Measurements from ENCODE around the gene RCOR2.
"Not testable (repeated sequence)": the region's sequence is repeated elsewhere in the genome, so short reads cannot be mapped to it uniquely, and the experiment has no call there.

RCOR2 gene

GRCh38 chr11:63867511-63867910 is 49.5 kb downstream of the RCOR2 start:
- no peaks in the 10 kb centered on the region for H3K27me3 ChIP-seq (ENCODE audit: control insufficient read depth in 1 of 2, insufficient read depth in 1 of 2, low read length in 2 of 2)
- no peak overlapping the region for H3K4me2 ChIP-seq (ENCODE audit: low read length, poor library complexity, severe bottlenecking)
- no peak overlapping the region for H2BK15ac ChIP-seq (ENCODE audit: low read depth, poor library complexity, severe bottlenecking)
- H3K36me3 ChIP-seq (ENCODE audit: control insufficient read depth in 1 of 2, insufficient read depth in 2 of 2, low read depth in 1 of 2, low read length in 2 of 2) = peaks cover 10 to 18% of the 10 kb centered on the region in 2 experiments
- H2AK5ac ChIP-seq (ENCODE audit: low read length, severe bottlenecking) = no peak overlapping the region
- H3K14ac ChIP-seq (ENCODE audit: low read length in 2 of 2) = no peak overlapping the region
- no peak overlapping the region for H3K23ac ChIP-seq (ENCODE audit: low read length in 2 of 2)
- no peak overlapping the region for H3K4me3 ChIP-seq (ENCODE audit: insufficient read depth in 1 of 2, low read depth in 1 of 2, low read length in 2 of 2)
- H3K9ac ChIP-seq (ENCODE audit: low read length) = no peak overlapping the region
- WGBS = 98% methylated on average over 4 of the region's 4 CpGs
- no peaks in the 10 kb centered on the region for H3K9me3 ChIP-seq (ENCODE audit: control insufficient read depth, low read length)
- H2BK5ac ChIP-seq (ENCODE audit: low read depth, low read length, poor library complexity, severe bottlenecking) = no peak overlapping the region
- DNase-seq = no peak
- H4K8ac ChIP-seq (ENCODE audit: low read length) = no peak overlapping the region
- no peak overlapping the region for H2BK120ac ChIP-seq (ENCODE audit: low read depth, low read length)
- H2AFZ ChIP-seq (ENCODE audit: low read depth, low read length) = no peak overlapping the region
- peaks cover 27% of the 10 kb centered on the region for H3K79me1 ChIP-seq (replicated peaks; ENCODE audit: low read length, poor library complexity, severe bottlenecking)
- H3K4me1 ChIP-seq (ENCODE audit: control insufficient read depth, insufficient read depth, low read depth, low read length) = peaks cover 28% of the 10 kb centered on the region
- H3K18ac ChIP-seq (ENCODE audit: low read depth in 1 of 2, low read length in 2 of 2) = no peak overlapping the region
- H3K4ac ChIP-seq (ENCODE audit: low read depth in 1 of 2, low read length in 2 of 2) = no peak overlapping the region
- no peak overlapping the region for H3K27ac ChIP-seq (ENCODE audit: low read length, poor library complexity, severe bottlenecking)
- H2BK12ac ChIP-seq (ENCODE audit: low read length in 2 of 2) = no peak overlapping the region
- no peak overlapping the region for H4K91ac ChIP-seq (ENCODE audit: low read length)

- H4K91ac ChIP-seq (ENCODE audit: low read length) = no peak overlapping the region
- H2BK120ac ChIP-seq (ENCODE audit: low read depth, low read length) = no peak overlapping the region
- H2AFZ ChIP-seq (ENCODE audit: low read depth, low read length) = no peak overlapping the region
- no peak overlapping the region for H4K8ac ChIP-seq (ENCODE audit: low read length)
- H3K27ac ChIP-seq (ENCODE audit: low read length, poor library complexity, severe bottlenecking) = no peak overlapping the region
- H2AK5ac ChIP-seq (ENCODE audit: low read length, severe bottlenecking) = no peak overlapping the region
- H3K36me3 ChIP-seq (ENCODE audit: control insufficient read depth in 1 of 2, insufficient read depth in 2 of 2, low read depth in 1 of 2, low read length in 2 of 2) = peaks cover 16 to 22% of the 10 kb centered on the region in 2 experiments
- peaks cover 32% of the 10 kb centered on the region for H3K79me1 ChIP-seq (replicated peaks; ENCODE audit: low read length, poor library complexity, severe bottlenecking)
- H3K4ac ChIP-seq (ENCODE audit: low read depth in 1 of 2, low read length in 2 of 2) = no peak overlapping the region
- DNase-seq = peak; percentile 76
- H3K27me3 ChIP-seq (ENCODE audit: control insufficient read depth in 1 of 2, insufficient read depth in 1 of 2, low read length in 2 of 2) = no peaks in the 10 kb centered on the region
- no peak overlapping the region for H3K4me3 ChIP-seq (ENCODE audit: insufficient read depth in 1 of 2, low read depth in 1 of 2, low read length in 2 of 2)
- H3K4me2 ChIP-seq (ENCODE audit: low read length, poor library complexity, severe bottlenecking) = no peak overlapping the region
- H2BK15ac ChIP-seq (ENCODE audit: low read depth, poor library complexity, severe bottlenecking) = no peak overlapping the region
- no peaks in the 10 kb centered on the region for H3K9me3 ChIP-seq (ENCODE audit: control insufficient read depth, low read length)
- WGBS = 90% methylated on average over 3 of the region's 4 CpGs
- no peak overlapping the region for H3K23ac ChIP-seq (ENCODE audit: low read length in 2 of 2)
- H2BK5ac ChIP-seq (ENCODE audit: low read depth, low read length, poor library complexity, severe bottlenecking) = no peak overlapping the region
- H3K9ac ChIP-seq (ENCODE audit: low read length) = peak overlapping the region; percentile 40
- H2BK12ac ChIP-seq (ENCODE audit: low read length in 2 of 2) = no peak overlapping the region
- H3K18ac ChIP-seq (ENCODE audit: low read depth in 1 of 2, low read length in 2 of 2) = no peak overlapping the region
- H3K14ac ChIP-seq (ENCODE audit: low read length in 2 of 2) = no peak overlapping the region
- peaks cover 21% of the 10 kb centered on the region for H3K4me1 ChIP-seq (ENCODE audit: control insufficient read depth, insufficient read depth, low read depth, low read length)
Measured at GRCh38 chr11:63866211-63866610, 50.8 kb downstream of the RCOR2 start.

- WGBS = 93% methylated on average over 3 of the region's 6 CpGs
- H3K18ac ChIP-seq (ENCODE audit: low read depth in 1 of 2, low read length in 2 of 2); H3K4ac ChIP-seq (ENCODE audit: low read depth in 1 of 2, low read length in 2 of 2); H2BK5ac ChIP-seq (ENCODE audit: low read depth, low read length, poor library complexity, severe bottlenecking); H3K27me3 ChIP-seq (ENCODE audit: control insufficient read depth in 1 of 2, insufficient read depth in 1 of 2, low read length in 2 of 2); H2AK5ac ChIP-seq (ENCODE audit: low read length, severe bottlenecking); H3K4me2 ChIP-seq (ENCODE audit: low read length, poor library complexity, severe bottlenecking); H3K23ac ChIP-seq (ENCODE audit: low read length in 2 of 2); H3K4me3 ChIP-seq (ENCODE audit: insufficient read depth in 1 of 2, low read depth in 1 of 2, low read length in 2 of 2); H2BK15ac ChIP-seq (ENCODE audit: low read depth, poor library complexity, severe bottlenecking); H3K9ac ChIP-seq (ENCODE audit: low read length); H2BK12ac ChIP-seq (ENCODE audit: low read length in 2 of 2); H2AFZ ChIP-seq (ENCODE audit: low read depth, low read length); H4K8ac ChIP-seq (ENCODE audit: low read length); H3K9me3 ChIP-seq (ENCODE audit: control insufficient read depth, low read length); H2BK120ac ChIP-seq (ENCODE audit: low read depth, low read length); DNase-seq; H4K91ac ChIP-seq (ENCODE audit: low read length); H3K14ac ChIP-seq (ENCODE audit: low read length in 2 of 2); H3K27ac ChIP-seq (ENCODE audit: low read length, poor library complexity, severe bottlenecking): not testable (repeated sequence)
- H3K79me1 ChIP-seq (replicated peaks; ENCODE audit: low read length, poor library complexity, severe bottlenecking) = peaks cover 26% of the 10 kb centered on the region
- H3K36me3 ChIP-seq (ENCODE audit: control insufficient read depth in 1 of 2, insufficient read depth in 2 of 2, low read depth in 1 of 2, low read length in 2 of 2) = peaks cover 16 to 23% of the 10 kb centered on the region in 2 experiments
- H3K4me1 ChIP-seq (ENCODE audit: control insufficient read depth, insufficient read depth, low read depth, low read length) = peaks cover 12% of the 10 kb centered on the region
Measured at GRCh38 chr11:63863620-63864019, 53.3 kb downstream of the RCOR2 start.

- H3K18ac ChIP-seq (ENCODE audit: low read depth in 1 of 2, low read length in 2 of 2) = peak overlapping the region in 1 of 2 experiments; percentile 44
Measured at GRCh38 chr11:63862923-63863322, 54.0 kb downstream of the RCOR2 start.

More at GRCh38 chr11:63862923-63863322, 54.0 kb downstream of the RCOR2 start:
- Histone ChIP-seq H3K27me3 (ENCODE audit: control insufficient read depth in 1 of 2, insufficient read depth in 1 of 2, low read length in 2 of 2) (no peaks in the 10 kb centered on the region), H3K9ac (ENCODE audit: low read length) (no peak overlapping the region), H4K91ac (ENCODE audit: low read length) (no peak overlapping the region), H3K23ac (ENCODE audit: low read length in 2 of 2) (no peak overlapping the region), H3K27ac (ENCODE audit: low read length, poor library complexity, severe bottlenecking) (peak overlapping the region; percentile 59), H4K8ac (ENCODE audit: low read length) (peak overlapping the region; percentile 84), H3K14ac (ENCODE audit: low read length in 2 of 2) (no peak overlapping the region), H3K4me2 (ENCODE audit: low read length, poor library complexity, severe bottlenecking) (no peak overlapping the region), H3K4me3 (ENCODE audit: insufficient read depth in 1 of 2, low read depth in 1 of 2, low read length in 2 of 2) (no peak overlapping the region), H2BK15ac (ENCODE audit: low read depth, poor library complexity, severe bottlenecking) (no peak overlapping the region), H2BK12ac (ENCODE audit: low read length in 2 of 2) (no peak overlapping the region), H3K36me3 (ENCODE audit: control insufficient read depth in 1 of 2, insufficient read depth in 2 of 2, low read depth in 1 of 2, low read length in 2 of 2) (peaks cover 13 to 23% of the 10 kb centered on the region in 2 experiments), H3K79me1 (replicated peaks; ENCODE audit: low read length, poor library complexity, severe bottlenecking) (peaks cover 26% of the 10 kb centered on the region), H3K9me3 (ENCODE audit: control insufficient read depth, low read length) (no peaks in the 10 kb centered on the region), H2BK5ac (ENCODE audit: low read depth, low read length, poor library complexity, severe bottlenecking) (no peak overlapping the region), H3K4ac (ENCODE audit: low read depth in 1 of 2, low read length in 2 of 2) (no peak overlapping the region), H3K4me1 (ENCODE audit: control insufficient read depth, insufficient read depth, low read depth, low read length) (peaks cover 10% of the 10 kb centered on the region), H2AFZ (ENCODE audit: low read depth, low read length) (no peak overlapping the region), H2AK5ac (ENCODE audit: low read length, severe bottlenecking) (no peak overlapping the region), H2BK120ac (ENCODE audit: low read depth, low read length) (no peak overlapping the region)
- 33% methylated on average over 4 of the region's 4 CpGs for WGBS
- peak; percentile 56 for DNase-seq

Measured in mesenchymal stem cell (in vitro differentiated cells and primary cell).